Mammary epithelial cell (primary cell): ENCODE data around the gene KRTAP4-7.

Source experiments
- EZH2 ChIP-seq: IDR thresholded peaks from 2 replicates; pipeline ENCODE4 v1.6.1; 2012; ENCODE audit warnings: low read length, inconsistent platforms, borderline replicate concordance
- TF ChIP-seq, protein P1 (sequence below), 2 donors: IDR thresholded peaks in 1 of 2; conservative IDR thresholded peaks in 1 of 2; 2 replicates each; pipeline ENCODE4 v1.5.1; 2011 to 2012; ENCODE audit warnings: inconsistent platforms in 2 of 2, low read length in 2 of 2, mild to moderate bottlenecking in 2 of 2, control low read depth in 1 of 2, low read depth in 1 of 2; ENCODE audit not compliant: insufficient read depth in 1 of 2; ENCODE audit errors: extremely low read depth in 1 of 2

DNA sequence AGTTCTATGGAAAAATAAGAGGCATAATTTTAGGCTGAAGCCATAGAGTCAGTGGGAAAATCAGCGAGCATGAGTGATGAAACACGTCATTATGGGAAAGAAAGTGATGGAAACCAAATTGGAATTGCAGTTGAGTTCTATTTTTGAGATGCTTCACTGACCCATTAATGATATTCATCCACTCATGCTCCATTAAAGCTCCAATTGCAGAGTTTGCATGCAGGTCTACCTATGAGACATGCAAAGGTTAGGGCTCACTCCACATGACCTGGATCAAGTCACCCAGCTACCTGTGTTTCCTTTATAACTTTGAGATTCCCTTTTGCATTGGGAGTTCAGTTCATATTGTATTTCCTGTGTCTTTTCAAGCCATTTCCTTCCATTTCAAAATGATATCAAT lies 10.3 kb upstream of the KRTAP4-7 start:
- TF ChIP-seq, protein P1, sequence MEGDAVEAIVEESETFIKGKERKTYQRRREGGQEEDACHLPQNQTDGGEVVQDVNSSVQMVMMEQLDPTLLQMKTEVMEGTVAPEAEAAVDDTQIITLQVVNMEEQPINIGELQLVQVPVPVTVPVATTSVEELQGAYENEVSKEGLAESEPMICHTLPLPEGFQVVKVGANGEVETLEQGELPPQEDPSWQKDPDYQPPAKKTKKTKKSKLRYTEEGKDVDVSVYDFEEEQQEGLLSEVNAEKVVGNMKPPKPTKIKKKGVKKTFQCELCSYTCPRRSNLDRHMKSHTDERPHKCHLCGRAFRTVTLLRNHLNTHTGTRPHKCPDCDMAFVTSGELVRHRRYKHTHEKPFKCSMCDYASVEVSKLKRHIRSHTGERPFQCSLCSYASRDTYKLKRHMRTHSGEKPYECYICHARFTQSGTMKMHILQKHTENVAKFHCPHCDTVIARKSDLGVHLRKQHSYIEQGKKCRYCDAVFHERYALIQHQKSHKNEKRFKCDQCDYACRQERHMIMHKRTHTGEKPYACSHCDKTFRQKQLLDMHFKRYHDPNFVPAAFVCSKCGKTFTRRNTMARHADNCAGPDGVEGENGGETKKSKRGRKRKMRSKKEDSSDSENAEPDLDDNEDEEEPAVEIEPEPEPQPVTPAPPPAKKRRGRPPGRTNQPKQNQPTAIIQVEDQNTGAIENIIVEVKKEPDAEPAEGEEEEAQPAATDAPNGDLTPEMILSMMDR (conservative IDR thresholded peaks at IDR 0.05 in 1 of 2, IDR thresholded peaks at IDR 0.05 in 1 of 2; ENCODE audit: extremely low read depth in 1 of 2, insufficient read depth in 1 of 2, low read depth in 1 of 2, low read length in 2 of 2) = no peak
- no peak for TF ChIP-seq EZH2
